Right renal cortex interstitium (tissue), 3 donors: ENCODE data around the gene C2CD3. TPM values are rescaled to one million over a fixed set of nuclear protein-coding genes. Genes with fewer than 3 reads are reported as not detected.

Source experiments
- DNase-seq, 3 donors: peaks; one replicate each; pipeline ENCODE4 v3.0.0-alpha.2; 2013; ENCODE audit warnings: low read depth in 3 of 3, low spot score in 2 of 3
- polyA plus RNA-seq, 3 donors: library from polyadenylated mRNA; unstranded; fragments of 120-200 nt; gene quantifications; one replicate each; pipeline ENCODE4 v1.2.1, GENCODE V29; 2013; ENCODE audit not compliant: insufficient read length in 3 of 3

Gene C2CD3
- polyA plus RNA-seq, 3 donors: 20.5 to 24.3 (median 21.8) TPM

- no peak for DNase-seq
These were observed 200.6 kb downstream of the C2CD3 start for GRCh38 chr11:73969991-73970800.

DNA sequence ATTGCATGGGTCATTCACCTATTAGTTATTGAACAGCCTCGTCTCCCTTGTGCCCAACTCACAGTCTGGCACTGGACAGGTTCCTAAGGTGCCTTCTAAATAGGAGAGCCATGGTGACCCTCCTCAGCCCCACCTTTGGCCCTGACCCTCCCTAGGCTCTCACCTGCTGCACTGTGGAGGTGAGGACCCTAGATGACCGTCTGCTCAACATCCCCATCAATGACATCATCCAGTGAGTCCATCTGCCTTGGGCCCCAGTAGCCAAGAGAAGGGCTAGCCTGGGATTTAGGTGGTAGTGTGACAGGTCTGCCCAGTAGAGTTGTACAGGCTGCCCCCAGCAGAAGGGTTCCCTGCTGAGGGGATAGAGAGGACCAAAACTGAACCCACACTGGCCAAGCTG is 201.7 kb downstream of the C2CD3 start:
- no peak for DNase-seq

DNA sequence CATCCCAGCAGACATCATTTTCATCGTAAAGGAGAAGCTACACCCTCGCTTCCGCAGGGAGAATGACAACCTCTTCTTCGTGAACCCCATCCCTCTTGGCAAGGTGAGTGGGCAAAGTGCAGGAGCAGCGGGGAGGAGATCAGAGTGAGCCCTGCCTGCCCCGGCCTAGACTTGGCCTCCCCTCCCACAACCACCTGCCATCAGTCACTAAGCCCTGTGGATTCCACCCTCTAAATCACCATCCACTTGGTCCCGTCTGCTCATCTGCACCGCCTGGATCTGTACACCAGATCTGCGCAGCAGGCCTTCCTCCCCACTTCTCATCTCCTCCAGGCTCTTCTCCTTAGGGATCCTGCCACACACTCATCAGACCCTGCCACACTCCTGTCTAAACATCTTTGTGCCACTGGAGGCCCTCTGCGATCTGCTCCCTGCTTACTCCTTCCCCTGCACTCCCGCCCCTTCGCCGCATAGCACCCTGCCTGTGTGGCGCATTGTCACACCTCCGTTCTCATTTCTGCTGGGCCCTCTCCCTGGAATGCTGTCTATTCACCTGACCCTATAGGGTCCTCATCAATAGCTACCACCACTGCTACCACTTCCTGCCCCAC is 202.3 kb downstream of the C2CD3 start:
- no peak for DNase-seq

GRCh38 chr11:73965764-73966121 is 205.1 kb downstream of the C2CD3 start:
- no peak for DNase-seq

DNA sequence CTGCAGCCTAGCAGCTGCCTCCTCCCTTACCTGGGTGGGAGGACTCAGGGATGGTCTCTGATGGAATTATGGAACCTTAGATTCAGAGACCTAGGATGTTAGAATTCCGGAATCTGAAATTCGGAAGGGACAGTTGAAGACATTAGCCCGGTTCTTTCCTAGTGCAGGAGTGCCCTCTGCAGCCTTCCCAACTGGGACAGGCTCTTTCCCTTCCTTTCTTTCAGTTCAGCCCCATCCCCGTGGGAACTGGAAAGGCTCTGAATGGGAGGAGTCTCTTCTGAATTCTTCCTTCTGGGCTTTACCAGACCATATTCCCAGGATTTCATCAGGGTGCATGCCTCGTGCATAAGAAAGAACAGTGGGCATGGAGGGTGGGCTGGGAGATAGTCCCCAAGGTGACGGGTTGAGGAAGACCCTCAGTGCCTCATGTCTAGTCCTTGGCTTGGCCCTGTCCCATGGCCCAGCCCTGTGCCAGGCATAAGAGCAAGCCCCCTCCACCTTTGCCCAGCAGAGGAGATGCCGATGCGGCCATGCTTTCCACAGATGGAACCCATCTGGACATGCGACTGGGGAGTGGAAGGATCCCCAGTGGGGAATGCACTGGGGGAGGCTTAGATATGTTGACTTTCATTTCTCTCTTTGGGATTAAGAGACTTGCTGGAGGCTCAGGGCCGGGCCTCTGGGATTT is 205.6 kb downstream of the C2CD3 start:
- no peak for DNase-seq

GRCh38 chr11:73963861-73964260 is 206.9 kb downstream of the C2CD3 start:
- no peak for DNase-seq

Other genes with a start within 250 kb of the C2CD3 start
- 1 to 10 TPM; 2.7 to 5.1 (median 3.8) TPM for gene DNAJB13, start 220.0 kb downstream of the C2CD3 start, polyA plus RNA-seq
- 10 to 100 TPM; 51.1 to 64.2 (median 62.0) TPM for gene UCP2, start 188.2 kb downstream of the C2CD3 start, polyA plus RNA-seq
- 1 to 10 TPM; 1.4 to 1.7 (median 1.7) TPM for gene UCP3, start 161.9 kb downstream of the C2CD3 start, polyA plus RNA-seq
- 10 to 100 TPM; 37.1 to 40.2 (median 38.7) TPM for gene PPME1, start 287 bp upstream of the C2CD3 start, polyA plus RNA-seq
- 1 to 10 TPM in 2 of 3 donors, under 1 TPM in 1; 0.43 to 1.3 (median 1.1) TPM for gene P4HA3, start 140.6 kb upstream of the C2CD3 start, polyA plus RNA-seq
- gene PGM2L1, start 227.4 kb upstream of the C2CD3 start, polyA plus RNA-seq: 1 to 10 TPM; 3.3 to 3.7 (median 3.6) TPM